Neural progenitor cell (in vitro differentiated cells): Measurements from ENCODE around the gene TIRAP. TPM values are rescaled to one million over a fixed set of nuclear protein-coding genes. Genes with fewer than 3 reads are reported as not detected.

ENCODE experiments used
- DNase-seq: peaks from one replicate; pipeline ENCODE4 v3.0.0-alpha.2; 2016; ENCODE audit warnings: low spot score
- H2AFZ ChIP-seq: fragments of 200-600 bp; sonication (generic); replicated peaks from 2 replicates; pipeline ENCODE4 v1.6.1; 2016; ENCODE audit warnings: antibody characterized with exemption
- H3F3A ChIP-seq: fragments of 200-600 bp; sonication (generic); 2 replicates; pipeline ENCODE4 v1.6.1; 2016; ENCODE audit warnings: antibody characterized with exemption, low read depth
- H3K27ac ChIP-seq: fragments of 200-600 bp; sonication (generic); 2 replicates; pipeline ENCODE4 v1.5.1; 2016; ENCODE audit warnings: mild to moderate bottlenecking
- H3K27me3 ChIP-seq: fragments of 200-600 bp; sonication (generic); 2 replicates; pipeline ENCODE4 v1.6.1; 2016; ENCODE audit warnings: mild to moderate bottlenecking, moderate library complexity
- H3K36me3 ChIP-seq: fragments of 200-600 bp; sonication (generic); 2 replicates; pipeline ENCODE4 v1.5.1; 2016
- H3K4me1 ChIP-seq: fragments of 200-600 bp; sonication (generic); 2 replicates; pipeline ENCODE4 v1.6.1; 2016; ENCODE audit warnings: mixed run types
- H3K4me2 ChIP-seq: fragments of 200-600 bp; sonication (generic); 2 replicates; pipeline ENCODE4 v1.6.1; 2016
- H3K4me3 ChIP-seq: fragments of 200-600 bp; sonication (generic); 2 replicates; pipeline ENCODE4 v1.5.1; 2016
- H3K79me2 ChIP-seq: fragments of 200-600 bp; sonication (generic); 2 replicates; pipeline ENCODE4 v1.6.1; 2016; ENCODE audit warnings: low read depth
- H3K9ac ChIP-seq: fragments of 200-600 bp; sonication (generic); 2 replicates; pipeline ENCODE4 v1.6.1; 2016
- H3K9me3 ChIP-seq: fragments of 200-600 bp; sonication (generic); 2 replicates; pipeline ENCODE4 v1.5.1; 2016; ENCODE audit warnings: low read depth
- H4K20me1 ChIP-seq: fragments of 200-600 bp; sonication (generic); 2 replicates; pipeline ENCODE4 v1.6.1; 2016; ENCODE audit warnings: low read depth
- H3K27ac Mint-ChIP-seq: 3 replicates; pipeline ENCODE4 v1.8.0; 2021; ENCODE audit warnings: mixed read lengths
- H3K27me3 Mint-ChIP-seq: 2 replicates; pipeline ENCODE4 v1.8.0; 2022; ENCODE audit warnings: low read depth, mild to moderate bottlenecking, inconsistent platforms, moderate library complexity, mixed read lengths; ENCODE audit not compliant: insufficient read depth
- H3K36me3 Mint-ChIP-seq: 3 replicates; pipeline ENCODE4 v1.8.0; 2021; ENCODE audit warnings: mixed read lengths
- H3K4me1 Mint-ChIP-seq: 3 replicates; pipeline ENCODE4 v1.8.0; 2021; ENCODE audit warnings: mixed read lengths
- H3K4me3 Mint-ChIP-seq: 3 replicates; pipeline ENCODE4 v1.8.0; 2021; ENCODE audit warnings: mild to moderate bottlenecking, moderate library complexity, mixed read lengths
- H3K9me3 Mint-ChIP-seq: 3 replicates; pipeline ENCODE4 v1.8.0; 2020; ENCODE audit warnings: mixed read lengths
- CTCF ChIP-seq: fragments of 200-600 bp; sonication (generic); IDR thresholded peaks from 2 replicates; pipeline ENCODE4 v1.5.1; 2017; ENCODE audit warnings: antibody characterized with exemption, mild to moderate bottlenecking
- EZH2 ChIP-seq: fragments of 200-600 bp; sonication (generic); IDR thresholded peaks from 2 replicates; pipeline ENCODE4 v1.6.1; 2017; ENCODE audit warnings: antibody characterized with exemption, mild to moderate bottlenecking, moderate library complexity
- EZH2phosphoT487 ChIP-seq: fragments of 200-600 bp; sonication (generic); IDR thresholded peaks from 2 replicates; pipeline ENCODE4 v1.6.1; 2017; ENCODE audit warnings: antibody characterized with exemption
- small RNA-seq: library from RNA; depleted of rRNA; stranded (forward); fragments of <200 nt; gene quantifications from one replicate; pipeline ENCODE3, GENCODE V24; 2015
- total RNA-seq: library from RNA; depleted of rRNA; stranded (reverse); fragments of >200 nt; gene quantifications from 2 replicates; pipeline ENCODE4 v1.2.3, GENCODE V29; 2015; ENCODE audit warnings: low replicate concordance

Gene TIRAP
- total RNA-seq, 1 donor from 2014 or later = 5.3 TPM

GRCh38 chr11:126343051-126343450 lies 60.2 kb downstream of the TIRAP start:
- no peaks in the 10 kb centered on the region for H3K36me3 ChIP-seq

More at GRCh38 chr11:126343051-126343450, 60.2 kb downstream of the TIRAP start:
- Mint-ChIP-seq H3K4me3 (no peak overlapping the region), H3K27ac (no peak overlapping the region), H3K27me3 (peaks cover 9% of the 10 kb centered on the region), H3K4me1 (peaks cover 33% of the 10 kb centered on the region), H3K36me3 (peaks cover 30% of the 10 kb centered on the region), H3K9me3 (no peaks in the 10 kb centered on the region)
- no peak overlapping the region for H3K4me3 ChIP-seq
- no peaks in the 10 kb centered on the region for H3K79me2 ChIP-seq
- H3K4me2 ChIP-seq = no peak overlapping the region
- peaks cover 8% of the 10 kb centered on the region for H3F3A ChIP-seq
- H3K4me1 ChIP-seq = peaks cover 18% of the 10 kb centered on the region
- no peak overlapping the region for H3K27ac ChIP-seq
- no peak for DNase-seq
- no peak overlapping the region for H2AFZ ChIP-seq
- H3K9me3 ChIP-seq = no peaks in the 10 kb centered on the region
- no peak for TF ChIP-seq EZH2phosphoT487
- no peak for TF ChIP-seq EZH2
- no peak for TF ChIP-seq CTCF
- H4K20me1 ChIP-seq = peaks cover 49% of the 10 kb centered on the region
- H3K9ac ChIP-seq = no peak overlapping the region
- H3K27me3 ChIP-seq = no peaks in the 10 kb centered on the region

Small RNAs within 50 kb of the gene (small RNA-seq; reads per million reads assigned to genes)
- gene RN7SL351P = not detected

Other genes starting within 250 kb of the TIRAP start
- 50.5 and 71.3 TPM in 2 replicates for gene CDON, start 220.2 kb upstream of the TIRAP start, total RNA-seq
- 46.7 and 47.1 TPM in 2 replicates for gene RPUSD4, start 71.4 kb upstream of the TIRAP start, total RNA-seq
- 42.4 and 43.2 TPM in 2 replicates for gene FAM118B, start 71.3 kb upstream of the TIRAP start, total RNA-seq
- gene SRPRA, start 14.2 kb upstream of the TIRAP start, total RNA-seq = 40.0 and 58.1 TPM in 2 replicates
- 25.8 and 50.5 TPM in 2 replicates for gene FOXRED1, start 13.9 kb upstream of the TIRAP start, total RNA-seq
- gene DCPS, start 21.0 kb downstream of the TIRAP start, total RNA-seq = 18.6 and 20.7 TPM in 2 replicates
- 13.0 and 17.9 TPM in 2 replicates for gene ST3GAL4, start 72.6 kb downstream of the TIRAP start, total RNA-seq